Cardiac fibroblast (primary cell): ENCODE data around the gene GIGYF1.
A peak's percentile ranks its signal among the peaks of the same experiment; 100 is the strongest.

Experiments used
- DNase-seq, 2 donors: peaks; one replicate each; pipeline versions ENCODE4 v3.0.0 to v3.0.0-alpha.2; 2010; ENCODE audit warnings: low read depth in 2 of 2
- H3K4me3 ChIP-seq, 2 donors: replicated peaks in 1 of 2; 1 replicate in 1 of 2; 2 replicates in 1 of 2; pipeline ENCODE4 v1.5.1; 2011; ENCODE audit warnings: low read depth in 2 of 2, low read length in 2 of 2, mild to moderate bottlenecking in 2 of 2, moderate library complexity in 1 of 2
- CTCF ChIP-seq: IDR thresholded peaks from one replicate; pipeline ENCODE4 v1.5.1; 2011; ENCODE audit warnings: low read depth, mild to moderate bottlenecking, low read length, inconsistent platforms

GIGYF1 gene

GRCh38 chr7:100693312-100694097 lies 545 bp downstream of the GIGYF1 start:
- no peak for DNase-seq

GRCh38 chr7:100692578-100692961 lies 1.5 kb downstream of the GIGYF1 start:
- peak overlapping the region; percentile 73 to 74 for H3K4me3 ChIP-seq
- no peak for TF ChIP-seq CTCF
- no peak for DNase-seq

More at GRCh38 chr7:100693312-100694097, 545 bp downstream of the GIGYF1 start:
- no peak for TF ChIP-seq CTCF
- H3K4me3 ChIP-seq, result peak overlapping the region; percentile 73 to 74

GRCh38 chr7:100691676-100692577 lies 2.1 kb downstream of the GIGYF1 start:
- peak; percentile 91 for TF ChIP-seq CTCF
- DNase-seq, result peak; percentile 75 to 78
- peak overlapping the region; percentile 5 to 73 for H3K4me3 ChIP-seq

- no peak overlapping the region for H3K4me3 ChIP-seq
- no peak for TF ChIP-seq CTCF
- DNase-seq, result no peak
Measured at GRCh38 chr7:100689230-100690135, 4.6 kb downstream of the GIGYF1 start.

GRCh38 chr7:100688326-100688860 lies 5.7 kb downstream of the GIGYF1 start:
- TF ChIP-seq CTCF, result no peak
- H3K4me3 ChIP-seq, result no peak overlapping the region
- DNase-seq, result no peak

- peak in 1 of 2 donors; percentile 30 for DNase-seq
- no peak overlapping the region for H3K4me3 ChIP-seq
- no peak for TF ChIP-seq CTCF
Measured at GRCh38 chr7:100687751-100688300, 6.2 kb downstream of the GIGYF1 start.
